H1 (cell line): Measurements from ENCODE around the gene KLHDC8A. TPM values are rescaled to one million over a fixed set of nuclear protein-coding genes. Genes with fewer than 3 reads are reported as not detected.

Experiments
- BRCA1 ChIP-seq: IDR thresholded peaks from 2 replicates; pipeline ENCODE4 v1.6.1; 2012; ENCODE audit warnings: low read depth, low read length, improper control_type of control experiment
- polyA plus RNA-seq, 7 experiments: library from polyadenylated mRNA; depleted of rRNA in 3 of 7; stranded (reverse) in 5 of 7; unstranded in 2 of 7; fragments of >200 nt in 5 of 7; fragments of 200-250 nt in 2 of 7; gene quantifications; 1 replicate in 5 of 7; 2 replicates in 1 of 7; 4 replicates in 1 of 7; pipeline versions ENCODE4 v1.2.1 to v1.2.3, GENCODE V29; 2011 to 2013; ENCODE audit warnings: missing spikeins in 2 of 7, mixed read lengths in 2 of 7
- total RNA-seq: library from RNA; stranded (reverse); fragmentation: NEBNext Ultra II Directional; extraction: Animal tissue kit (Norgen Biotek cat#: 25700); gene quantifications from 2 replicates; pipeline ENCODE4 v1.2.1, GENCODE V29; 2021

KLHDC8A gene
- total and polyA plus RNA-seq, 2 of the 8 experiments (the other 6 are each of a cell fraction or from before 2014, with no cell fraction given): 1.9 to 3.4 TPM

- no peak for TF ChIP-seq BRCA1
Observed at GRCh38 chr1:205325334-205325884, 31.3 kb downstream of the KLHDC8A start (continued).
